H9 (cell line): ENCODE data around the gene HDAC5. TPM values are rescaled to one million over a fixed set of nuclear protein-coding genes. Genes with fewer than 3 reads are reported as not detected.

Experiments used
- DNase-seq: peaks from one replicate; pipeline ENCODE4 v3.0.0-alpha.2; 2017
- H2AFZ ChIP-seq: one replicate; pipeline ENCODE4 v1.6.1; 2013; ENCODE audit warnings: mild to moderate bottlenecking, low read length, control low read depth, moderate library complexity
- H2AK5ac ChIP-seq: 2 replicates; pipeline ENCODE4 v1.6.1; 2013; ENCODE audit warnings: low read length, control low read depth, mixed read lengths; ENCODE audit not compliant: insufficient read length
- H2BK120ac ChIP-seq: one replicate; pipeline ENCODE4 v1.6.1; 2013; ENCODE audit warnings: low read depth, mild to moderate bottlenecking, low read length, control low read depth, inconsistent platforms; ENCODE audit not compliant: poor library complexity, severe bottlenecking
- H2BK12ac ChIP-seq: 2 replicates; pipeline ENCODE4 v1.6.1; 2013; ENCODE audit warnings: low read length, control low read depth, mixed read lengths, low read depth; ENCODE audit not compliant: insufficient read length
- H2BK15ac ChIP-seq: 2 replicates; pipeline ENCODE4 v1.6.1; 2013; ENCODE audit warnings: low read depth, low read length, control low read depth
- H2BK20ac ChIP-seq: one replicate; pipeline ENCODE4 v1.6.1; 2013; ENCODE audit warnings: low read depth, mild to moderate bottlenecking, low read length, control low read depth, inconsistent platforms; ENCODE audit not compliant: poor library complexity, severe bottlenecking
- H2BK5ac ChIP-seq: 2 replicates; pipeline ENCODE4 v1.6.1; 2013; ENCODE audit warnings: low read length, control low read depth, mixed read lengths; ENCODE audit not compliant: insufficient read length
- H3K14ac ChIP-seq: 2 replicates; pipeline ENCODE4 v1.6.1; 2013; ENCODE audit warnings: low read length, control low read depth; ENCODE audit not compliant: insufficient read depth
- H3K18ac ChIP-seq: 2 replicates; pipeline ENCODE4 v1.6.1; 2013; ENCODE audit warnings: low read depth, mild to moderate bottlenecking, mixed read lengths, low read length, control low read depth; ENCODE audit not compliant: insufficient read length
- H3K23ac ChIP-seq: 2 replicates; pipeline ENCODE4 v1.6.1; 2013; ENCODE audit warnings: low read length, control low read depth, mixed read lengths, low read depth; ENCODE audit not compliant: insufficient read length
- H3K23me2 ChIP-seq: 2 replicates; pipeline ENCODE4 v1.6.1; 2013; ENCODE audit warnings: low read depth, mild to moderate bottlenecking, mixed read lengths, low read length, control low read depth; ENCODE audit not compliant: insufficient read length, poor library complexity, severe bottlenecking
- H3K27ac ChIP-seq: 2 replicates; pipeline ENCODE4 v1.5.1; 2013; ENCODE audit warnings: low read length, control low read depth, mixed read lengths, low read depth; ENCODE audit not compliant: insufficient read length
- H3K27me3 ChIP-seq: 2 replicates; pipeline ENCODE4 v1.6.1; 2013; ENCODE audit warnings: low read length, control low read depth, inconsistent platforms; ENCODE audit not compliant: insufficient read depth
- H3K4ac ChIP-seq: 2 replicates; pipeline ENCODE4 v1.6.1; 2013; ENCODE audit warnings: low read depth, mild to moderate bottlenecking, control low read depth, inconsistent platforms, low read length, moderate library complexity
- H3K4me1 ChIP-seq: 2 replicates; pipeline ENCODE4 v1.6.1; 2013; ENCODE audit warnings: low read length, control low read depth, inconsistent platforms; ENCODE audit not compliant: insufficient read depth
- H3K4me2 ChIP-seq: 2 replicates; pipeline ENCODE4 v1.6.1; 2013; ENCODE audit warnings: low read length, control low read depth, mixed read lengths; ENCODE audit not compliant: insufficient read length, insufficient read depth
- H3K56ac ChIP-seq: 2 replicates; pipeline ENCODE4 v1.6.1; 2013; ENCODE audit warnings: low read depth, mild to moderate bottlenecking, mixed read lengths, low read length, control low read depth; ENCODE audit not compliant: insufficient read length
- H3K79me1 ChIP-seq: 2 replicates; pipeline ENCODE4 v1.6.1; 2013; ENCODE audit warnings: low read depth, mild to moderate bottlenecking, moderate library complexity, low read length, control low read depth, inconsistent platforms; ENCODE audit not compliant: insufficient read depth, poor library complexity, severe bottlenecking
- H3K79me2 ChIP-seq: 2 replicates; pipeline ENCODE4 v1.6.1; 2013; ENCODE audit warnings: low read length, control low read depth, inconsistent platforms; ENCODE audit not compliant: insufficient read depth
- H3K9ac ChIP-seq: 2 replicates; pipeline ENCODE4 v1.6.1; 2013; ENCODE audit warnings: low read length, control low read depth, mixed read lengths; ENCODE audit not compliant: insufficient read length; ENCODE audit errors: extremely low read depth
- H3K9me3 ChIP-seq: one replicate; pipeline ENCODE4 v1.6.1; 2013; ENCODE audit warnings: low read depth, low read length, inconsistent platforms; ENCODE audit not compliant: control insufficient read depth
- H3T11ph ChIP-seq: one replicate; pipeline ENCODE4 v1.6.1; 2013; ENCODE audit warnings: mild to moderate bottlenecking, low read length, control low read depth, inconsistent platforms
- H4K20me1 ChIP-seq: one replicate; pipeline ENCODE4 v1.6.1; 2013; ENCODE audit not compliant: control insufficient read depth, insufficient read length, insufficient read depth
- H4K5ac ChIP-seq: 2 replicates; pipeline ENCODE4 v1.6.1; 2013; ENCODE audit warnings: low read depth, mild to moderate bottlenecking, mixed read lengths, low read length, control low read depth; ENCODE audit not compliant: insufficient read length
- H4K8ac ChIP-seq: replicated peaks from 2 replicates; pipeline ENCODE4 v1.6.1; 2013; ENCODE audit warnings: low read length, control low read depth, mixed read lengths, low read depth; ENCODE audit not compliant: insufficient read length
- H4K91ac ChIP-seq: 2 replicates; pipeline ENCODE4 v1.6.1; 2013; ENCODE audit warnings: low read depth, mild to moderate bottlenecking, moderate library complexity, mixed read lengths, low read length, control low read depth; ENCODE audit not compliant: insufficient read length
- H3K27ac Mint-ChIP-seq, 3 experiments: 2 replicates in 2 of 3; 3 replicates in 1 of 3; pipeline ENCODE4 v1.8.0; 2020 to 2021; ENCODE audit warnings: mixed read lengths in 3 of 3, mild to moderate bottlenecking in 1 of 3, moderate library complexity in 1 of 3
- H3K27me3 Mint-ChIP-seq: 2 replicates; pipeline ENCODE4 v1.8.0; 2021; ENCODE audit warnings: low read depth, mild to moderate bottlenecking, moderate library complexity, mixed read lengths
- H3K36me3 Mint-ChIP-seq, 3 experiments: 2 replicates in 2 of 3; 3 replicates in 1 of 3; pipeline ENCODE4 v1.8.0; 2020 to 2021; ENCODE audit warnings: low read depth in 3 of 3, mixed read lengths in 3 of 3; ENCODE audit not compliant: insufficient read depth in 1 of 3
- H3K4me1 Mint-ChIP-seq, 2 experiments: 2 replicates each; pipeline ENCODE4 v1.8.0; 2020; ENCODE audit warnings: mixed read lengths in 2 of 2
- H3K4me3 Mint-ChIP-seq, 2 experiments: 2 replicates in 1 of 2; 3 replicates in 1 of 2; pipeline ENCODE4 v1.8.0; 2020 to 2021; ENCODE audit warnings: mild to moderate bottlenecking in 2 of 2, mixed read lengths in 2 of 2, moderate library complexity in 1 of 2
- H3K9me3 Mint-ChIP-seq, 2 experiments: 2 replicates in 1 of 2; 3 replicates in 1 of 2; pipeline ENCODE4 v1.8.0; 2020; ENCODE audit warnings: mild to moderate bottlenecking in 2 of 2, mixed read lengths in 2 of 2, moderate library complexity in 1 of 2
- CTCF ChIP-seq: fragments of 200-600 bp; sonication (generic); conservative IDR thresholded peaks from 3 replicates; pipeline ENCODE4 v1.8.0; 2021; ENCODE audit warnings: antibody characterized with exemption, mild to moderate bottlenecking
- WGBS: extraction: QIAGEN DNeasy Blood & Tissue Kit; methylation state at CpG from one replicate; pipeline ENCODE4 v1.1.7; 2013; ENCODE audit warnings: missing lambda C conversion rate, low lambda C conversion rate, mixed read lengths; ENCODE audit not compliant: insufficient read length; ENCODE audit errors: extremely low coverage; 5-methylcytosine and 5-hydroxymethylcytosine counted together
- total RNA-seq: library from RNA; stranded (reverse); gene quantifications from 2 replicates; pipeline ENCODE4 v1.2.1, GENCODE V29; 2021

HDAC5 gene
- total RNA-seq, 1 experiment from 2014 or later: 39.5 TPM

GRCh38 chr17:44092051-44092450 lies 31.4 kb downstream of the HDAC5 start:
- H3K4me2 ChIP-seq: no peak overlapping the region
- no peak overlapping the region for H2BK5ac ChIP-seq
- H2BK15ac ChIP-seq: no peak overlapping the region
- no peak overlapping the region for H3K9ac ChIP-seq
- no peak overlapping the region for H3K27ac ChIP-seq
- no CpG with 5 or more reads among the region's 11 CpGs for WGBS
- H3T11ph ChIP-seq: no peak overlapping the region
- H3K79me2 ChIP-seq: no peaks in the 10 kb centered on the region
- H4K5ac ChIP-seq: no peak overlapping the region
- H2AK5ac ChIP-seq: no peak overlapping the region
- no peak overlapping the region for H4K91ac ChIP-seq
- no peak overlapping the region for H4K8ac ChIP-seq
- H3K56ac ChIP-seq: no peak overlapping the region
- H3K23ac ChIP-seq: no peak overlapping the region
- H2AFZ ChIP-seq: no peak overlapping the region
- no peaks in the 10 kb centered on the region for H4K20me1 ChIP-seq
- H3K9me3 Mint-ChIP-seq: no peaks in the 10 kb centered on the region
- no peak overlapping the region for H3K14ac ChIP-seq
- no peak overlapping the region for H2BK20ac ChIP-seq
- no peak overlapping the region for H3K4me3 Mint-ChIP-seq
- no peak overlapping the region for H3K27ac Mint-ChIP-seq
- H3K79me1 ChIP-seq: no peaks in the 10 kb centered on the region
- TF ChIP-seq CTCF: no peak
- H3K9me3 ChIP-seq: no peaks in the 10 kb centered on the region
- peaks cover 11% of the 10 kb centered on the region for H3K23me2 ChIP-seq
- H3K36me3 Mint-ChIP-seq: peaks cover 18 to 25% (median 21%) of the 10 kb centered on the region in 3 experiments; a peak in 6 of 7 replicates
- peaks cover 1% of the 10 kb centered on the region; the same call in 1 of the 2 replicates for H3K27me3 Mint-ChIP-seq
- no peak overlapping the region for H2BK12ac ChIP-seq
- no peak for DNase-seq
- no peak overlapping the region for H2BK120ac ChIP-seq
- H3K4me1 ChIP-seq: no peaks in the 10 kb centered on the region; the same call in 1 of the 2 replicates
- H3K27me3 ChIP-seq: no peaks in the 10 kb centered on the region
- H3K18ac ChIP-seq: no peak overlapping the region
- H3K4me1 Mint-ChIP-seq: peaks cover 31 to 44% of the 10 kb centered on the region in 2 experiments
- H3K4ac ChIP-seq: no peak overlapping the region
